SU-DHL-6 (cell line): Measurements from ENCODE around the gene PI16.

Experiments used
- EZH2phosphoT487 ChIP-seq: fragments of 200-600 bp; sonication (generic), shearing (Covaris generic); conservative IDR thresholded peaks from 2 replicates; pipeline ENCODE4 v1.6.1; 2018; ENCODE audit warnings: mild to moderate bottlenecking, antibody characterized with exemption, low read length, moderate library complexity, mixed read lengths
- TF ChIP-seq, protein P1 (sequence below): fragments of 200-600 bp; sonication (generic); IDR thresholded peaks from one replicate; pipeline ENCODE4 v1.5.1; 2017; ENCODE audit warnings: antibody characterized with exemption, mild to moderate bottlenecking, low read length, moderate library complexity; ENCODE audit not compliant: insufficient read depth, poor library complexity, severe bottlenecking

GRCh38 chr6:36979347-36979742, 24.8 kb downstream of the PI16 start:
- TF ChIP-seq, protein P1, sequence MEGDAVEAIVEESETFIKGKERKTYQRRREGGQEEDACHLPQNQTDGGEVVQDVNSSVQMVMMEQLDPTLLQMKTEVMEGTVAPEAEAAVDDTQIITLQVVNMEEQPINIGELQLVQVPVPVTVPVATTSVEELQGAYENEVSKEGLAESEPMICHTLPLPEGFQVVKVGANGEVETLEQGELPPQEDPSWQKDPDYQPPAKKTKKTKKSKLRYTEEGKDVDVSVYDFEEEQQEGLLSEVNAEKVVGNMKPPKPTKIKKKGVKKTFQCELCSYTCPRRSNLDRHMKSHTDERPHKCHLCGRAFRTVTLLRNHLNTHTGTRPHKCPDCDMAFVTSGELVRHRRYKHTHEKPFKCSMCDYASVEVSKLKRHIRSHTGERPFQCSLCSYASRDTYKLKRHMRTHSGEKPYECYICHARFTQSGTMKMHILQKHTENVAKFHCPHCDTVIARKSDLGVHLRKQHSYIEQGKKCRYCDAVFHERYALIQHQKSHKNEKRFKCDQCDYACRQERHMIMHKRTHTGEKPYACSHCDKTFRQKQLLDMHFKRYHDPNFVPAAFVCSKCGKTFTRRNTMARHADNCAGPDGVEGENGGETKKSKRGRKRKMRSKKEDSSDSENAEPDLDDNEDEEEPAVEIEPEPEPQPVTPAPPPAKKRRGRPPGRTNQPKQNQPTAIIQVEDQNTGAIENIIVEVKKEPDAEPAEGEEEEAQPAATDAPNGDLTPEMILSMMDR: peak; percentile 33
- no peak for TF ChIP-seq EZH2phosphoT487
